GM18867 (cell line): ENCODE data around the gene MAJIN.
"Not testable (repeated sequence)": the region's sequence is repeated elsewhere in the genome, so short reads cannot be mapped to it uniquely, and the experiment has no call there.

Experiments used
- ATAC-seq: cut with Tn5 transposase; IDR thresholded peaks from one replicate; pipeline ENCODE4 v1.9.1; 2021; ENCODE audit warnings: mild to moderate bottlenecking, moderate library complexity; ENCODE audit not compliant: unreplicated experiment

Gene MAJIN

GRCh38 chr11:64994318-64994717, 22.4 kb upstream of the MAJIN start:
- ATAC-seq: no peak

GRCh38 chr11:64990222-64990923, 18.5 kb upstream of the MAJIN start:
- ATAC-seq: no peak

- ATAC-seq: no peak
These were observed 17.5 kb upstream of the MAJIN start for GRCh38 chr11:64989416-64989815.

DNA sequence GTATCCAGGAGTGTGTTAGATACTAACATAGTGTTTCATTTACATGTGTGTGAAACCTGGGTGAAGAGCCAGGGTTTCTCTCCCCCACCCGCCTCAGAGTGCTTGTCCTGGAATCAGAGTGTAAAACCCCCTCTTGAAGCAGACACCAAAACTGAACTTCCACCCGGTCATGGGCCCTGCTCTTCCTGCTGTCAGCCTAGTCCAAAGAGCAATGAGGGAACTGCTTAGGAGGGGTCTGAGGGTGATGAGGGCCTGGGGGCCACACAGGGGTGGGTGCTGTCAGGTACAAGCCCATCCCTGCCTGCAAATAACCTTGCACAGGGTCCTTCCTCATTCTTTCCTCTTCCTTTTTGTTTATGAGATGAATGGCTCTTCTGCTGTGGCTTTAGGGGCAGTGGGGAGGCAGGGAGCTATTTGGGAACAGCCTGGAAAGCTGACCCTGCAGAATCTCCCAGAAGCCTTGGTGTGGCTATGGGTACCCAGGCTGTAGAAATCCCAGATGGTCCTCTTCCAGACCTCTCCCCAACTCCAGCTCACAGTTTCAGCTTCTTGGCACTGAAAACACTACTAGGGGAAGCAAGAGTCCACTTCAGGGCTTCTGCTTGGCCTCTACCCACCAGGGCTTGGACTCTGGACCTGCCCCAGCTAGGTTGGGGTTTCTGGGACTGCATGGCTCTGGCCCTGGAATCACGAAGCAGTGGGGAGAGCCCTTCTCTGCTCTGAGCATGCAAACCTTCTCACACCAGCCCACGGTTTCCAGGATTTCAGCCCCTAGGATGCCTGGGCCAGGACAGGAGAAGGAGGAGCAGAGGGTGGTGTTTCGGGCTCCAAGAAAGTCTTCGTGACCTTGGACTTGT, 16.3 kb upstream of the MAJIN start:
- no peak for ATAC-seq

- ATAC-seq: not testable (repeated sequence)
These were observed 11.4 kb upstream of the MAJIN start for GRCh38 chr11:64983339-64983738.

GRCh38 chr11:64976651-64977050, 4.7 kb upstream of the MAJIN start:
- ATAC-seq: no peak

DNA sequence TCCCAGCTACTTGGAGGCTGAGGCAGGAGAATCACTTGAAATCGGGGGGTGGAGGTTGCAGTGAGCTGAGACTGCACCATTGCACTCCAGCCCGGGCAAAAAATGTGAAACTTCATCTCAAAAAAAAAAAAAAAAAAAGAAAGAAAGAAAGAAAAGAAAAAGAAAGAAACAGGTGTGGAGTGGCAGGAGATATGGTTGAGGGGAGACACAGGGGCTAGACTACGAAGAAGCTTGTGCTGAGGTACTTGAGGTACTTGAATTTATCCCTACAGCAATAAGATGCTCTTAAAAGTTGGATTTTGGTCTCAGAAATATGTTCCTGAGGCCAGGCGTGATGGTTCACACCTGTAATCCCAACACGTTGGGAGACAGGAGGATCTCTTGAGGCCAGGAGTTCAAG, 2.2 kb upstream of the MAJIN start:
- ATAC-seq: no peak

DNA sequence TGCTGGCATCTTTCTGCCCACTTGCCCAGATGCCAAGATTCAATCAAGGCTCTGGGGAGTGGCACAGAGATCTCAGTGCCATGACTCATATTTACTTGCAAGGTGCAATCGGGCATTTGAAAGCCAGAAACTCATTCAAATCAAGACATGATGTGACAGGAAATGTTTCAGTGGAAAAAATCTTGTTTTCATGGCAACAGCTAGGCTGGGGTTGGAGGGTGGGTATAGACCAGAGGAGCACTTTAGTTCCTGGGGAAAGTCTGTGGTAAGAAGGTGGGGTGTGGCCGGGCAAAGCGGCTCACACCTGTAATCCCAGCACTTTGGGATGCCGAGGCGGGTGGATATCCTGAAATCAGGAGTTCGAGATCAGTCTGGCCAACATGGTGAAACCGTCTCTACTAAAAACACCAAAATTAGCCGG, 1.2 kb downstream of the MAJIN start:
- no peak for ATAC-seq

DNA sequence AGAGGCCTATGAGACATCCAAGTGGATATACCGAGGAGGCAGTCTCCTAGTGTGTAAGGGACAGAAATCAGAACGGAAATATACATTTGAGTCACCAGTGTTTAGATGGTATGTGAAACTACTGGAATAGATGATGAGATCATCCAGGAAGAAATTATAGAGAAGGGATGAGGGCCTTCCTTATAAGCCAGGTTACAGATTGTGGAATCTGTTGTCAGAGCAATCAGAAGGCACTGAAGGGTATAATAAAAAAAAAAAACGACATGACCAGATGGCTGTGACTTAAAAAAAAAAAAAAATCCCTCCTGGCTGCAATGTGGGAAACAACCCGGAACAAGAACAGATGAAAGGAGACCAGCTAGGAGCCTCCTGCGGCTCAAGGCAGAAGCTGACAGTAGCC, 2.7 kb downstream of the MAJIN start:
- ATAC-seq: no peak

DNA sequence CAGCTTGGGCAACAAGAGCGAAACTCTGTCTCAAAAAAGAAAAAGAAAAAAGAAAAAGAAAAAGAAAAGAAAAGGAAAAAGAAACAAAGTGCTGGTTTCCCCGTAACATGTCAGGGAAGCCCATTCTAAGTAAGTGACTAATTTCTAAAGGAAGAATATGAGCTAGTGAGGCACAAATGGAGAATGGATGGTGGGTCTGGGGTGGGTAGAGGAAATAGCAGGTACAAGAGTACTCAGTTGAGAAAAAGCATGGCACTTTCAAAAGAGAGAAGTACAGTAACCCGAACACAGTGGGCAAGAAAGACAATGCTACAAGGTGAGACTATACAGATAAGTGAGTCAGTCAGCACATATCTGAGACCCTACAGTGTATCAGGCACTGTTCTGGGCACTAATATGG, 4.5 kb downstream of the MAJIN start:
- no peak for ATAC-seq

DNA sequence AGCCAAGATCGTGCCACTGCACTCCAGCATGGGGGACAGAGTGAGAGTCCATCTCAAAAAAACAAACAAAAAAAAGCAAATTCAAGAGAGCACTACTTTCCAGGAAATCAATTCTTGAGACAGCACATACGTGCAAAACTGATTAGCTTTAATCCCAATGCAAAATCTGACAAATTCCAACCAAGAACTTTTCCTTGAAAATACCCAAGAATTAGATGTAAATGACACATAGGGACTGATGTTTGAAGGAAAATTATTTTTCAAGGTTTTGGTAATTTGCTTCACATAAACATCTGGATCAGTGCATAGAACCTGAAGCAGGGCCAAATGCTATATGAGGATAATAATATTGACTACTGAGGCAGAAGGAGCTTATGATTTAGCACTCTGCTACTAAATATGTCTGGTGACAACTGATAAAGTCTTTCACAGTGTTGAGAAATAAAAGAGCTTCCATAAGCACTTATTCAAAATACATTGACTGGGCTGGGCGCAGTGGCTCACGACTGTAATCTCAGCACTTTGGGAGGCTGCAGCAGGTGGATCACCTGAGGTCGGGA, 8.8 kb downstream of the MAJIN start:
- ATAC-seq: no peak

DNA sequence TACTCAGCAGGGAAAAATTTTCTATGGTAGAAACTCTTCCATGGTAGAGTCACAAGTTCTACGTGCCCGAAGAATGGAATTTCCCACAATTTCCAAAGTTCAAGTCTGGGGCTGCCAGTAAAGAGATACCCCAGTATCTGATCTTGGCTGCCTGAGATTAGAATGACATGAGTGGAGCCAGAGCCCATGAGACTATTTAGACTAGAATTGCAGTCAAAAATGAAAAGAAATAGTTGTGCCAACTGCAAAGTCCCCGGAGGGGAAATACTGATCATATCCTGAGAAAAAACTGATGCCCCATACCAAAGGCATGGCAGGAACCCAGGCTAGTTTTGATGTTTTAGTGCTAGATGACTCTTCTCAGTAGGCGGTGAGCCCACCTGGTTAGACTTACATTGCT, 11.2 kb downstream of the MAJIN start:
- ATAC-seq: no peak

GRCh38 chr11:64959498-64959897, 12.4 kb downstream of the MAJIN start:
- no peak for ATAC-seq

DNA sequence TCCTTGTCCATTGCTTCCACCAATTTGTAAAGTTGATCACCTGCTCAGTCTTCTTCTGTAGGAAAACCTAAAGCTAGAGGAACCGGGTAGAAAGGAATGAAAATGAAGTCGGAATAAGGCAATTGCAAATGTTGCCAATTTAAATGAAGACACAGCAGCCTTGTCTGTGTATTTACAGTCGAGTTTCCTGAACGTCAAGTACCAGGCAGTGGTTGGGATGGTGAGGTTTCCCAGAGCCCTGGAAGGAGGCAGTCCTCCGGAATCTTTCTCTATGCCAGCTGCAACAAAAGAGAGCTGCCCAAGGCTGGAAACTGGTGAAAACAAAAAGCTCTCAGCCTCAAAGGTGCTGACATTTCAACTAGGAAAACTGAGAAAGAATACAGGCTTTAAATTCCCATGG, 17.7 kb downstream of the MAJIN start:
- ATAC-seq: no peak

- ATAC-seq: no peak
These were observed 20.4 kb downstream of the MAJIN start for GRCh38 chr11:64951529-64951928.

DNA sequence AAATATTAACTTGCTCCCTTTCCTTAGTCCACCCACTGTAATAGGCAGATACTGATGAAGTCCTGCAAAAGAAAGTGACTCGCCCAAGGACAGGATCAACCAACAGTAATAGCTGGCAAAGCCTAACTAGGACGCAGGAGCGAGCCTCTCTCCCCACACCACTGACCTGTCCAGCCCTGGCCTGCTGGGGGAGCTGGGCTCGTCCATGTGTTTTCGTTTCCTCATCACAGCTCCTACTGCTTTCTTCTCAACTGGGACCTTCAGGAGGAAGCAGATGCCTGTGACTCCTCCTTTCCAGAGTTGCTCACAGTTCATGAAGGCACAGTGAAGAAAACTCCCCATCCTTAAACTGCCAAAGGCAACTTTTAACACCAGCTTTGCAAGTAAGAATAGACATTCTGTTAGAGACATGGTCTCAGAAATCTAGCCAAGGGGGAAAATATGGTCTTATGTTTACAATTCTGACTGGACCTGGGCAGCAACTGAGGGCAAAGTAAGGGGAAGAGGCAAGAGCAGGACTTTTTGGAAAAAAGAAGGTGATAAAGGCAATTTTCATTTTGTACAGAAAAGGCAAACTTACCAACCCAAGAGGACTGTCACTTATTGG, 24.6 kb downstream of the MAJIN start:
- no peak for ATAC-seq

GRCh38 chr11:64936539-64936938, 35.4 kb downstream of the MAJIN start:
- no peak for ATAC-seq

DNA sequence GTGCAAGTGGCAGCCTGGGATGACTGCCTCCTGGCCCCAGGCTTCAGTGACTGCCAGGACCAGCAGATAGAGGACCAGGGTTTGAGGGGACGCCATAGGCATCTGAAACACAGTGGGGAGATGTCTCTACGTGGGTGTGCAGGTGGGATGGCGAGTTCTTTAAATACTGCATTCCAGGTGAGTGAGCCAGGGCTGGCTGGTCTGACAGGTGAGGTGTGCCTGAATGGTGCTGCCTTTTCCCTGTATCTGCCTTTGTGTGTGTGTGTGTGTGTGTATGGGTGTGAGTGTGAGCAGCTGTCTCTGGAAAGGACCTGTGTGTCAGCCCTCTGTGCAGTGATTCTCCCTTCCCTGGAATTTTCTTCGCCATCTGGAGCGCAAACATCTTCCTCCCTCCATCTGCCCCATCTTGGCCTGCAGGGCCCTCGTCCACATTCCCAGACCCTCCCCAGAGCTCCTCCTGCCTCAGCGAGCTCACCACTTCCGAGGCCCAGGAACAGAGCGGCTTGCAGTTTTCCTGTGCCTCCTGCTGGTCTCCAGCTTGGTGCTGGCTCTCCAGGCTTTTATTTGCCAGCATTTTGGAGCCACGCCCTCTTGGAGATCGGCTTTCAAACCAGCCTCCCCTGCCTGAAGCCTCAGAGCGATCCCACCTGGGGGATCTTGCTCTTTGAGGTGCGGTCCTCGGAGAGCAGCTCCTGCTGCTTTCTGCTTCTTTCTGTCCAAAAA, 36.4 kb downstream of the MAJIN start, which contains the start of gene GPHA2:
GPHA2 (minus strand) TSS at position 535 of the 723 bp plus-strand sequence; CDS start at position 102, 433 bp downstream.
- no peak for ATAC-seq

- ATAC-seq: no peak
These were observed 37.1 kb downstream of the MAJIN start for GRCh38 chr11:64934682-64935358.
